IPS DF 4.7 (cell line): ENCODE results near the gene CXCR2.
"Not testable (repeated sequence)": the region's sequence is repeated elsewhere in the genome, so short reads cannot be mapped to it uniquely, and the experiment has no call there.

Experiments used
- DNase-seq: peaks from one replicate; pipeline ENCODE4 v3.0.0-alpha.2; 2013; ENCODE audit warnings: low spot score; ENCODE audit errors: extremely low read depth

The CXCR2 gene

GRCh38 chr2:218125626-218126080, at the start of gene CXCR2:
CXCR2 (plus strand) TSS chr2:218126028; CDS start chr2:218134802, 8,774 bp downstream.
- DNase-seq = no peak

- no peak for DNase-seq
These were observed 48.2 kb upstream of the CXCR2 start for GRCh38 chr2:218077464-218078216.

GRCh38 chr2:218079943-218080913, 45.6 kb upstream of the CXCR2 start:
- DNase-seq = no peak

- no peak for DNase-seq
These were observed 44.8 kb upstream of the CXCR2 start for GRCh38 chr2:218081063-218081462.

GRCh38 chr2:218081695-218082094, 44.1 kb upstream of the CXCR2 start:
- DNase-seq = no peak

- DNase-seq = no peak
These were observed 43.1 kb upstream of the CXCR2 start for GRCh38 chr2:218082586-218083351.

GRCh38 chr2:218083352-218083676, 42.5 kb upstream of the CXCR2 start:
- DNase-seq = no peak

GRCh38 chr2:218086478-218086877, 39.4 kb upstream of the CXCR2 start:
- DNase-seq = no peak

- DNase-seq = no peak
These were observed 36.6 kb upstream of the CXCR2 start for GRCh38 chr2:218089259-218089658.

GRCh38 chr2:218091746-218092145, 34.1 kb upstream of the CXCR2 start:
- no peak for DNase-seq

- DNase-seq = no peak
These were observed 31.9 kb upstream of the CXCR2 start for GRCh38 chr2:218093879-218094278.

- DNase-seq = no peak
These were observed 30.0 kb upstream of the CXCR2 start for GRCh38 chr2:218095853-218096252.

- no peak for DNase-seq
These were observed 27.9 kb upstream of the CXCR2 start for GRCh38 chr2:218097975-218098374.

- DNase-seq = not testable (repeated sequence)
These were observed 17.0 kb upstream of the CXCR2 start for GRCh38 chr2:218108834-218109233.

GRCh38 chr2:218121789-218122188, 4.0 kb upstream of the CXCR2 start:
- DNase-seq = not testable (repeated sequence)

- not testable (repeated sequence) for DNase-seq
These were observed 3.5 kb upstream of the CXCR2 start for GRCh38 chr2:218122286-218122685.

- no peak for DNase-seq
These were observed 1.8 kb upstream of the CXCR2 start for GRCh38 chr2:218123986-218124385.

- no peak for DNase-seq
These were observed 733 bp upstream of the CXCR2 start for GRCh38 chr2:218125095-218125494.

GRCh38 chr2:218127929-218128455, 2.2 kb downstream of the CXCR2 start:
- no peak for DNase-seq

GRCh38 chr2:218128781-218129457, 3.1 kb downstream of the CXCR2 start:
- no peak for DNase-seq
